K562 (cell line): ENCODE data around the gene PLEKHG5. TPM values are rescaled to one million over a fixed set of nuclear protein-coding genes. Genes with fewer than 3 reads are reported as not detected.
A peak's percentile ranks its signal among the peaks of the same experiment; 100 is the strongest.

Source experiments
- ARHGAP35 ChIP-seq: fragments of 450-650 bp; IDR thresholded peaks from 2 replicates; pipeline ENCODE4 v1.6.1; 2018; ENCODE audit not compliant: partially characterized antibody
- CTBP1 ChIP-seq: fragments of 450-650 bp; IDR thresholded peaks from 2 replicates; pipeline ENCODE4 v1.6.1; 2016; ENCODE audit warnings: borderline replicate concordance
- E4F1 ChIP-seq: fragments of 250-450 bp; sonication (Bioruptor Pico); IDR thresholded peaks from 2 replicates; pipeline ENCODE4 v1.5.0; 2021; ENCODE audit warnings: mild to moderate bottlenecking, borderline replicate concordance
- ERF ChIP-seq: fragments of 450-650 bp; formaldehyde crosslinking; IDR thresholded peaks from 2 replicates; pipeline ENCODE4 v1.4.0; 2020; ENCODE audit warnings: mild to moderate bottlenecking, mixed read lengths
- HINFP ChIP-seq: fragments of 450-650 bp; conservative IDR thresholded peaks from 2 replicates; pipeline ENCODE4 v1.6.1; 2016; ENCODE audit warnings: missing genetic modification characterization, low read depth, mild to moderate bottlenecking, control low read depth, missing compliant biosample characterization
- KDM4B ChIP-seq, 2 experiments: fragments of 450-650 bp in 1 of 2; sonication (generic) in 1 of 2; IDR thresholded peaks; 2 replicates each; pipeline ENCODE4 v1.6.1; 2016 to 2017; ENCODE audit warnings: borderline replicate concordance in 2 of 2, antibody characterized with exemption in 1 of 2, low read depth in 1 of 2, mild to moderate bottlenecking in 1 of 2
- MCM2 ChIP-seq: fragments of 450-650 bp; IDR thresholded peaks from 2 replicates; pipeline ENCODE4 v1.6.1; 2017; ENCODE audit warnings: low read depth, mild to moderate bottlenecking
- MTA1 ChIP-seq: fragments of 450-650 bp; IDR thresholded peaks from 2 replicates; pipeline ENCODE4 v1.6.1; 2017; ENCODE audit warnings: borderline replicate concordance
- NFIC ChIP-seq: fragments of 450-650 bp; IDR thresholded peaks from 2 replicates; pipeline ENCODE4 v1.6.1; 2017; ENCODE audit warnings: mild to moderate bottlenecking, inconsistent platforms
- NFRKB ChIP-seq: fragments of 450-650 bp; IDR thresholded peaks from 2 replicates; pipeline ENCODE4 v1.6.1; 2016; ENCODE audit warnings: low read depth
- POU5F1 ChIP-seq: fragments of 150-350 bp; IDR thresholded peaks from 2 replicates; pipeline ENCODE4 v1.6.1; 2014; ENCODE audit warnings: borderline replicate concordance, low read length, low read depth, mild to moderate bottlenecking; ENCODE audit not compliant: partially characterized antibody
- RBFOX2 ChIP-seq: fragments of 200-400 bp; formaldehyde crosslinking; IDR thresholded peaks from 2 replicates; pipeline ENCODE4 v1.6.1; 2017; ENCODE audit warnings: low read depth, mild to moderate bottlenecking, low read length, moderate library complexity
- SOX6 ChIP-seq: fragments of 450-650 bp; IDR thresholded peaks from 2 replicates; pipeline ENCODE4 v1.6.1; 2014; ENCODE audit warnings: mild to moderate bottlenecking
- TCFL5 ChIP-seq: fragments of 250-450 bp; sonication (Bioruptor Pico); conservative IDR thresholded peaks from 2 replicates; pipeline ENCODE4 v1.6.1; 2021; ENCODE audit warnings: mild to moderate bottlenecking, moderate library complexity, matching md5 sums
- THAP12 ChIP-seq: fragments of 250-450 bp; sonication (Bioruptor Pico); IDR thresholded peaks from 2 replicates; pipeline ENCODE4 v1.9.0; 2021; ENCODE audit warnings: mild to moderate bottlenecking, inconsistent platforms
- VEZF1 ChIP-seq: fragments of 200-800 bp; sonication (Bioruptor generic); IDR thresholded peaks from 2 replicates; pipeline ENCODE4 v1.6.1; 2017; ENCODE audit warnings: missing genetic modification characterization, missing compliant biosample characterization
- ZNF282 ChIP-seq: sonication (generic); formaldehyde crosslinking; IDR thresholded peaks from 2 replicates; pipeline ENCODE4 v1.8.1; 2023; ENCODE audit warnings: missing genetic modification reagents
- ZNF583 ChIP-seq: fragments of 250-450 bp; sonication (Bioruptor Pico); IDR thresholded peaks from 2 replicates; pipeline ENCODE4 v1.4.0; 2020
- ZNF785 ChIP-seq: fragments of 250-450 bp; sonication (Bioruptor Pico); IDR thresholded peaks from 2 replicates; pipeline ENCODE4 v1.4.0; 2020; ENCODE audit warnings: mild to moderate bottlenecking
- polyA plus RNA-seq, 8 experiments: library from polyadenylated mRNA; depleted of rRNA in 4 of 8; stranded (reverse) in 5 of 8; unstranded in 3 of 8; fragments of >200 nt; fragmentation: Nextera tagmentation in 2 of 8; fragmentation: Illumina TruSeq in 1 of 8; extraction: Ambion mirVana in 2 of 8; extraction: Trizol in 1 of 8; gene quantifications; 2 replicates each; pipeline versions ENCODE4 v1.2.1 to v1.2.3, GENCODE V29; 2011 to 2014; ENCODE audit warnings: inconsistent platforms in 1 of 8, missing spikeins in 1 of 8
- total RNA-seq, 7 experiments: library from RNA; depleted of rRNA in 6 of 7; stranded (reverse); fragments of >200 nt in 6 of 7; fragmentation: Illumina TruSeq in 2 of 7; extraction: Trizol in 2 of 7; gene quantifications; 2 replicates each; pipeline versions ENCODE4 v1.2.1 to v1.2.3, GENCODE V29; 2011 to 2021; ENCODE audit warnings: low replicate concordance in 1 of 7

Gene PLEKHG5
- total and polyA plus RNA-seq, 9 of the 15 experiments (the other 6 are each of a cell fraction or from before 2014, with no cell fraction given): 0.04 to 0.29 (median 0.09) TPM; not detected in 3

GRCh38 chr1:6424619-6425593 lies 66.6 kb downstream of the PLEKHG5 start, which contains the start of gene ESPN (continued):
- TF ChIP-seq NFRKB (no peak), ZNF583 (CRISPR knock-in tag) (peak; percentile 72; the same call in 1 of the 2 replicates), RBFOX2 (peak; percentile 22; the same call in 1 of the 2 replicates), NFIC (peak; percentile 63; the same call in 1 of the 2 replicates), POU5F1 (no peak), ZNF785 (CRISPR knock-in tag) (no peak), ERF (CRISPR knock-in tag) (0 out of 2 replicates have a peak, but pooled peaks have one; percentile 44), TCFL5 (no peak), ARHGAP35 (no peak), KDM4B (IDR thresholded peaks at IDR 0.05; ENCODE audit: borderline replicate concordance in 2 of 2, low read depth in 1 of 2) (no peak), CTBP1 (peak; percentile 77; the same call in 1 of the 2 replicates), MCM2 (no peak), MTA1 (no peak), THAP12 (CRISPR knock-in tag) (peak; percentile 43), SOX6 (no peak), HINFP (tag) (no peak), ZNF282 (CRISPR knock-in tag) (peak; percentile 54; the same call in 1 of the 2 replicates), E4F1 (no peak), VEZF1 (CRISPR knock-in tag) (peak; percentile 77)
